GM19328 (cell line): ENCODE measurements around the gene PRF1.
"Not testable (repeated sequence)": the region's sequence is repeated elsewhere in the genome, so short reads cannot be mapped to it uniquely, and the experiment has no call there.

Experiments
- ATAC-seq: cut with Tn5 transposase; IDR thresholded peaks from one replicate; pipeline ENCODE4 v1.9.1; 2021; ENCODE audit warnings: mild to moderate bottlenecking, moderate library complexity; ENCODE audit not compliant: unreplicated experiment

The PRF1 gene

DNA sequence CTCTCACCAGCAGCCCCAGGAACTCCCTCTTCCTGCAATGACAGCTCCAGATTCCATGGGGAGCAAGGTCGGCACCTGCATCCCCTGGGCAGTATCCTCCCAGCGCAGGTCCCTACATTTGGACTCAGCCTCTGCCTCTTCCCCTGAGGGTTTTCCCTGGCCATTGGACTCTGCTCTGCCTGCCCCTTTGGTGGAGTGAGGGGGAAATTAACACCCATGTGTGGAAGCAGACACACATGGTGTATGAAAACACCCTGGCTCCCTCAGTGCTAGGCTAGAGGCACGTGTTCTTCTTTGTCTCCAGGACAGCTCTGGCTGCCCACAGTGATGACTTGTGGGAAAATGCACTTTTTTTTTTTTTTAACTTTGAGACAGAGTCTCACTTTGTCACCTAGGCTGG, 8.4 kb downstream of the PRF1 start:
- ATAC-seq = no peak

DNA sequence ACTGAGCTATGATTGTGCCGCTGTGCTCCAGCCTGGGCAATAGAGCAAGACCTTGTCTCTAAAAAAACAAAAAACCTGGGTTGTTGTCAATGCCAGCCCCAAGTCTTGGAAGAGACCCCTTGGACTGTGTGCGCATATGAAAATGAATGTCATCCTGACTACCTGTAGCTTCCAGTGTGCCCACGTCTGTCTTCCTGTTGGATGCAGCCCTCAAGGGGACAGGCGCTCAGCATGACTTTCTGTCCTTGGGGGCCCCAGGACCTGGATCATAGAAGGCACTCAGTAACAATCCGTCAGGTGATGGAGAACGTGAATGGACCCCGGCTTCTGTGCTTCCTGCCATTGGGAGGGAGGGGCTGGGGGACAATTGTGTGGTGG, 9.0 kb downstream of the PRF1 start:
- no peak for ATAC-seq

DNA sequence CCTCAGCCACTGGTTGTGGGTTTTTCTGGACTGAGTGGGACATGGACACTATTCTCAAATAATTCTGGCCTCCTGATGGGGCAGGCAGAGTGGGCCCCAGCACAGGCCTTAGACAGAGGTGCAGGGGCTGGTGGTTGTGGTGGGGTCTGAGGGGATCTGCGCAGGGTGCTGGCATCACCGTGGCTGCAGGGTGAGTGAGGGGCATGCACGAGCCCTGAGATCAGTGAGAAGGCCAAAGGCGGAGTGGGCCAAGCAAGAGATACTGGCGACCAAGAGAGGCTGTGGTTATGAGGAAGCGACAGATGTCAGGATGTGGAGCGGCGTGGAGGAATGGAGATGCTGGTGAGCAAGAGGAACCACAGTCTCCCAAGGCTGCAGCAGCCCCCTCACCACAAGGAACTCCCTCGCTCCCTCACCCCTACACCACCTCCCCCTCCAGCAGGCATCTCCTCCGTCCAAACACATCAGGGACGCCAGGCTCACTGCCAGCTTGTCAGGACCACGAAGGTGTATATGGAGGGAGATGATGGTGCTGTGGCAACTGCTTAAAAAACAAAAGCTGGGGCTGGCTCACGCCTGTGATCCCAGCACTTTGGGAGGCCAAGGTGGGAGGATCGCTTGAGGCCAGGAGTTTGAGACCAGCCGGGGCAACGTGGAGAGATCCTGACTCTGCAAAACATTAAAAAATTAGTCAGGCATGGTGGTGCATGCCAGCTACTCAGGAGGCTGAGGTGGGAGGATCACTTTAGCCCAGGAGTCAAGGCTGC, 9.6 kb downstream of the PRF1 start:
- ATAC-seq = no peak

DNA sequence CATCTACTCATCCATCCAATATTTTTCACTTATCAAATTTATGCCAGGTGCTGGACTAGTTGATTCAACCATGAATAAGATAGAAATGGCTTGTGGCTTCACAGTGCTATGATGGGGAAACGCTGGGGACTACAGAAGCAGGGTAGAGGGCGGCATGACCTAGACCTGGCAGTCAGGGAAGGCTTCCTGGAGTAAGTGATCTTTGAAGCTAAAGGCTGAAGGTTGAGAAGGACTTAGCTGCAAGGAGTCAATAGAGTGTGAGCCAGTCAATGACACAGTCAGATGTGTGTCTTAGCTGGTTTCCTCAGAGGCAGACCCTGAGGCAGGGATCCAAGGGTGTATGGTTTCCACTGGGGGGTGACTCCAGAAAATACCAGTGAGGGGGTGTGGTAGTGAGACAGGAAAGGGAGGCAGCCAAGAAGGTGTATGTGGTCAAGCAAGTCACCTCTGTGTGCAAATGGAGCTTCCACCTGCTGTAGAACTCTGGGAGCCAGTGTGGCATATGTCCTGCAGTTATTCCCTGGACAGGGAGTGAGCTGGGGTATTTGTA, 10.3 kb downstream of the PRF1 start:
- no peak for ATAC-seq

DNA sequence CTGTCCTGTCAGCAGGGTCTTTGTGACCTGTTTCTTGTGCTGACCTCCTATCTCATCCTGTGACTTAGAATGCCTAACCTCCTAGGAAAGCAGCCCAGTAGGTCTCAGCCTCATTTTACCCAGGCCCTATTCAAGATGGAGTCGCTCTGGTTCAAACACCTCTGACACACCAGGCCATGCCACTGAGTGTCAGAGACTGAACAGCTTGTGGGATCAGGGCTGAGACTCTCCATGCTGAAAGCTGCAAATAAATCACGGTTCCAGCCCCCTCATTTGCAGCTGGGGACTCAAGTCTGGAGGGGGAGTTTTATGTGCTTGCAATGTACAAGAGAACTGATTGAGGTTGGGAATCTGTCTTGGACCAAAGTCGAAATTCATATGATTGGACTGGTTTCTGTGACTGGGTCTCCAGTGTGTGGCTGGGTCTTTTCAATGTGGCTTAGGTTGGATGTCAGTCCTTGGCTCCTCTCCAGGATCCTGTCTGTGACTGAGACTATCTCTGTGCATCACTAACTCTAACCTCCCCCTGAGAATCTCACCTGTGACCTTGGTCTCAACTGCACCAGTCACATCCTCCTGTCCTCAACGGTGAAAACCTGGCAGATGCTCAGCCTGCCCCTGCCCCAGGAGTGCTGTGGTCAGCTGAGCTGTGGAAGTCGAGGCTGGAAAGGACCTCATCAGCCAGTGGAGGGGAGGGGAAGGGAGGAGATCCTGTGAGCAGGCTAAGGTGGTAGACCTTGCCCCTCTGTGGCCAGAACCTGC, 11.7 kb downstream of the PRF1 start:
- ATAC-seq = no peak

DNA sequence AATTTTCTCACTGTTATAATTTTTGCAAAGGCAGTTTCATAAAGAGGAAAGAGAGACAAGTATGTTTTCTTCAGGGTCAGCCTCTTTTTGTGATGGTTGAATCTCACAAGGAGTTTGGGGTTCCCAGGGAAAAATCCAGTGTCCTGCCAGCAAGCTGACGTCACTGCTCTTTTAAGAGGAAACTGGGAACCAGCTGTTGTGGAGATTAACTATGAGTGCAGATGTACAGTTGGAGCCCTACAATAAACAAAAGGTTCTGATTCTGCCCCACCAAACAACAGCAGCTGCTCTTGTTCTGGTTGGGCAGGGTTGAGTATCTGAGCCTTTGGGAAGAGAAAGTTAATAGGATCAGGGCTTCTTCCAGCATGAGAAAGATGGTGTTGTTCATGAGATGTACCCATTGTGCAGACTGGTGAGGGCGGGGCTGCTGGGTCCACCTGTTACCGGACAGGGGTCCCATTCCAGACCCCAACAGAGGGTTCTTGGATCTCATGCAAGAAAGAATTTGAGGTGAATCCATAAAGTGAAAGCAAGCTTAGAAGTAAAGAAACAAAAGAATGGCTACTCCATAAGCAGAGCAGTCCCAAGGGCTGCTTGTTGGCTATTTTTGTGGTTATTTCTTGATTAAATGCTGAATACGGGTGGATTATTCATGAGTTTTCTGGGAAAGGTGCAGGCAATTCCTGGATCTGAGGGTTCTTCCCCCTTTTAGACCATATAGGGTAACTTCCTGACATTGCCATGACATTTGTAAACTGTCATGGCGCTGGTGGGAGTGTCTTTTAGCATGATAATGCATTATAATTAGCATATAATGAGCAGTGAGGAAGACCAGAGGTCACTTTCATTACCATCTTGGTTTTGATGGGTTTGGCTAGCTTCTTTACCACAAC, 12.5 kb downstream of the PRF1 start:
- ATAC-seq = no peak

DNA sequence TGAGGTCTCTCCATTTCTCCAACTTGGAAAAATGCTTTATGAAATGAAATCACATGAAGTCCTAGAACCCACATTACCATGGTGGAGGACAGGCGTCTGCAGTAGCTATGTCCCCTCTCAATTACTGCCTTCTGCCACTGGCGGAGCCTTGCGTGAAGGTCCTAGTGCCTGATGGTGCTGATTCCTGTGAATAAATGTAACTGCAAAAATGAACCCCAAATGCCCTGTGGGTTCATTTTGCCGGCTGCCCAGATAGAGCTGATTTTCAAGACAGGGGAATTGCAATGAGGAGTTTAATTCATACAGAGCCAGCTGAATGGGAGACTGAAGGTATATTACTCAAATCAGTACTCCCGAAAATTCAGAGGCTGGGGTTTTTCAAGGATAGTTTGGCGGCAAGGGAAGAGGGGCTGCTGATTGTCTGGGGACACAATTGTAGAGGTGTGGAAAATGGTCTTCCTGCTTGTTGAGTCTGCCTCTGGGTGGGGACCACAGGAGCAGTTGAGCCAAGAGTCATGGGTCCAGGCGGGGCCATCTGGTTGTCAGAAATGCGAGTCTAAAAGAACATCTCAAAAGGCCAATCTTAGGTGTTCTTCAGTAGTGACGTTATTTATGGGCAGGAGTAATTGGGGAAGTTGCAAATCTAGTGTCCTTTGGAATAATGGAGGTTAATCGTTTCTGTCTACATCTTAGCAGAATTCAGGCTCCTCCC, 13.5 kb downstream of the PRF1 start:
- no peak for ATAC-seq

DNA sequence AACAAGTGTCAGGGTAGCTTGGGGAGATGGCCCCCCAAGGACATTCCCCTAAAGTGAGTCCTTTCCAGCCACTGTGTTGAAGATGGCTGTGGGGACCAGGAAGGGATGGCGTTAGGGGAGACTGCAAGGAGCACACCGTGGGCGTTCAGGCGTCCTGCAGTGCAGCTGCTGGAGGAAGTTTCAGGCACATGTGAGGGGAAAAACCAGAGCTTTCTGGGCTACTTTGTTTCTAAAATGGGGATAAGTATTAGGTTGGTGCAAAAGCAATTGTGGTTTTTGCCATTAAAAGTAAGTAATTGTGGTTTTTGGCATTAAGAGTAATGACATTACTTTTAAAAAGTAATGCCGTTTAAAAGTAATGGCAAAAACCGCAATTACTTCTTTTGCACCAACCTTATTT, 14.3 kb downstream of the PRF1 start:
- ATAC-seq = no peak

DNA sequence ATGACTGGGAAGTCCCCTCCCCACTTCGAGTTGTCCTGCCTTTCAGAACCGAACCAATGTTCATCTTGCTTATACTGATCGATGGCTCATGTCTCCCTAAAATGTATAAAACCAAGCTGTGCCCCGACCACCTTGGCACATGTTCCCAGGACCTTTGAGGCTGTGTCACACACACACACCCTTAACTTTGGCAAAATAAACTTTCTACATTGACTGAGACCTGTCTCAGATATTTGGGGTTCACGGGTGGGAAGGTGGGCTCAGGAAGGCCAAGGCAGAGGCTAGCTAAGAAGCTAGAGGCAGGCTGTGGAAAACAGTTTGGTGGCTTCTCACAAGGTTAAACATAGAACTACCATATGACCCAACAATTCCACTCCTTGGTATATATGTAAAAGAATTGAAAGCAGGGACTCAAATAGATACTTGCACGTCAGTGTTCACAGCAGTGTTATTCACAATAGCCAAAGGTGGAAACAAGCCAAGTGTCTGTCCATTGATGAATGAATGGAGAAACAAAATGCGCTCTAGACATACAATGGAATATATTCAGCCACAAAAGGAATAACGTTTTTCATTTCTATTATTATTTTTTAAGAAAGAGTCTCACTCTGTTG, 15.4 kb downstream of the PRF1 start:
- ATAC-seq = no peak

DNA sequence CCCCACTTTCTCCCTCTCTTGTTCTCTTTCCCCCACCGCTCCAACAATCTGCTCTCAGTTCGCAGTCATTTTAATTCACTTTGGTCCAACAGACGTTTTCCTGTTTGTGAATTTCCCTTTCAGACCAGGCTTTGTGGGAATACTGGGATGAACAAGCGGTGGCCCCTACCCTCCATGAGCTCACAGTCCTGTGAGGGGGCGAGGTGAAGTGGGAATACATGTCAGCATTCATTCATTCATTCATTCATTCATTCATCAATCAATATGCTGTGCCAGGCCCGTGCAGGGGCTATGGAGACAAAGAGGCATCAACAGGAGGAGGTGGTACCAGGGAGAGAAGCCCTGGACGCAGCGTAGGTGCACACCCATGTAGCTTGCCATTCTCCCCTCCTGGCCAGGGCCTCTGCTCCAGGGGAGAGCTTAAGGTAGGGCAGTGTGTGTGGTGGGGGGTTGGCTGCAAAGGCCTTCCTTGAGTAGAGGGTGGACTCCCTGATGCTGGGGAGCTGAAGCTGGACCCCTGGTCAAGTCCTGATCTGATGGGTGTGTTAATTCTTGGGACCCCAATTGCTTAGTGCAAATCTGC, 16.1 kb downstream of the PRF1 start:
- ATAC-seq = no peak

DNA sequence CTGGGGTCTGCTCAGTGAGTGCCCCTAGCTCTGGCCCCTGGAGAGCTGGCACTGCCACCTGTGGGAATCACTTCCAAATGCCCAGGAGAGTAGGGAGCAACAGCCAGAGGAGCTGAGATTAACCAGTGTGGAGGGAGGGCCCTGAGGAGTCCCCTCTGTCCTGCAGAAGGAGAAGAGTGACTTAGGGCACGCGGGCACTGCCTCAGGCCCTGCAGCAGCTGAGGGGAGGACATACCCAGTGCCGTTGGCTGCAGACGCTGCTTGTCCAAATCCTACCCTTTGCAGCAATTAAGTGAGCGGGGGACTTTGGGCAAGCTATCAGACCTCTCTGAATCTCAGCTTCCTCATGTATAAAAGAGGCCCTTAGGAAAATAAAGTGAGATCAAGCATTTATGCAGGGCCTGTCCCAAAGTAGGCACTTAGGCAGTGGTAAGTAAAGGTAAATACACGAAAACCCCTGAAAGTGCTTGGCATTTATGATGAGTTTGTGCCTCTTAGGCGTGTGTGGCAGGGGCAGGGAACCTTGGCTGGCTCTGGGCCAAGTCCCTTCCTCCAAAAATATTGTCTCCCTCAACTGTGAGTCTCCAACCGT, 16.9 kb downstream of the PRF1 start:
- no peak for ATAC-seq

DNA sequence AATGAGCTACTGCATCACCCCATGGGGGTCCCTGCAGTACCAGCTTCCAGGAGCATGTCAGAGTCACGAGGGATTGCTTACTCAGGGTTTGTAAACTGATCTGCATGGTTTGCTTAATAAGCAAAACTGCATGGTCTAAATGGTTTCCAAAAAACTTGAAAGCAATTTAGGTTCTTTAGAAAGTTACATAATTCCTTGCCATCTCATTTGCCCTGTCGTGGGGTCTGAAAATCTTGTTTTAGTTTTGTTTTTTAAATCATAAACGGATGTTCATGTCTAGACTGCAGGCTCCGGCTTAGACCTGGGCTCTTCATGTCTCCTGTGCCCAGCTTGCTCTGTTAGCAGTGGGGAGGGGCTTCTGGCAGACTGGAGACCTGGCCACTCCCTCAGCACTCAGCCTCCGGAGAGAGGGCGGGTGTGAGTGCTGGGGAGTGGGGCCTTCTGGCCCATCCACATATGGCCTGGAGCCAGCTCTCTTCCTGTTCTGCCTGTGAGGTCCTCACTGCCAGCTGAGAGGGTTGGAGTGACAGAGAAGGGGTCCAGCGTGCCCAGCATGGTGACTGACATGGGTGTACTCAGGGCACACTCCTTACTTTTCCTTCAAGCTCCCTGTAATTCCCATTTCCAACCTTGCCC, 17.5 kb downstream of the PRF1 start:
- ATAC-seq = no peak

DNA sequence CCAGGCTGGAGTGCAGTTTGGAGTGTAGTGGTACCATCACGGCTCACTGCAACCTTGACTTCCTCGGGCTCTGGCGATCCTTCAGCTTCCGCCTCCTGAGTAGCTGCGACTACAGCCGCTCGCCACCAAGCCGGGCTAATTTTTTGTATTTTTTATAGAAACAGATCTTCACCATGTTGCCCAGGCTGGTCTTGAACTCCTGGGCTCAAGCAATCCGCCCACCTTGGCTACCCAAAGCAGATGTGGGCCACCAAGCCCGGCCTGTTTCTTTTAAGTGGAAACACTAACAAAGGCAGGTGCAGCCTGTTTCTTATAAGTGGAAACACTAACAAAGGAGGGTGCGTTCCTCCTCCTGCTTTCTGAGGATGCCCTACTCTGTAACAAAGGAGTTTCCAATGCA, 18.2 kb downstream of the PRF1 start:
- no peak for ATAC-seq

DNA sequence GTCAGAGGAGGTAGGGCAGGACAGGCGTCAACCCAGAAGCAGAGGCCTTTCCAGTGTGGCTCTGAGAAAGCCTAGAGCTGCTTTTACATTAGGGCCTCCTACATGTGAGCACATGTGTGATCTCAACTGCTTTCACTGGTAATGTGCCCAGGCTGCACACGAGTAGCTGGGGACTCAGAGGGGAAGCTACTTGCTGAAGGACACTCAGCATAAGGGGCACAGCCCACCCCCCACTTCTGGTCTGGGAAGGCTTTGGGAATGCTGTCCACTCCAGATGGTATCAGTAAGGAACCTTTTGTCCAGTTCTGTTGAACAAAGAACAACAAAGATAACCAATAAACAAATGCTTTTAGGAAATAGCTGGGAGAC, 18.9 kb downstream of the PRF1 start:
- no peak for ATAC-seq

DNA sequence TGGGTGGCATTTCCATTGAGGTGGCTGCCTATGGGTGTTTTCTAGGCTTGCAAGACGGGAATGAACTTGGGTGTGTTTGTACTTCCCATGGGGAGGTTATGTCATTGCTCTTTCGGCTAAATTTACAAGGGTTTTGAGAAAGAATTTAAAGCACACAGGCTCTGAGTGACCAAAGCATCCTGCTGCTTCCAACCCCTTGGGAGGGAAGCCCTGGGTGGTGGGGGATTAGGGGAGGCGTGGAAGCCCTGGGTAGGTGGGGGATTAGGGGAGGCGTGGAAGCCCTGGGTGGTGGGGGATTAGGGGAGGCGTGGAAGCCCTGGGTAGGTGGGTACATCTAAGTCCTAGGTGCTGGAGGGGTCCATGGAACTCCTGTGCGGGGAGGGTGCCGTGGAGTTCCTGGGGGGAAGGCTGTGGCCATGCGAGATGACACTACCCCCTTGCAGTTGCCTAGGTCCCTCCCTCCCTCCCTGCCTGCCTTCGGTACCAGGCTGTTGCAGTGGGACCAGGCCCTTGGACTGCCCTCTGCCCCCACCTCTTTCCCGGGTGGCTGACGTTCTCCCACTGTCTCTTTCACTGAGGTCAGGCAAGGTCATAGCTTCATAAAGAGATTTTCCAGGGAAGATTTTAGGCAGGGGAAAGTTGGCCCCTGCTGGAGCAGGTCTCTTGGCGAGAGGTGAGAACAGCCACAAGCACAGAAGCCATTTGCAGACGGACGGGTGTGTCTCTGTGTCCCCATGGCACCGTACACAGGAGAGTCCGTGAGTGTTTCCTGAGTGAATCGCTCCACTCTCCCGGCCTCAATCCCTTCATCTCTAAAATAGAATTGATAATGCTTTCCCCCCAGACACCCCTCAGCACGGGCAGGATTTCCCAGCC, 19.5 kb downstream of the PRF1 start:
- no peak for ATAC-seq

DNA sequence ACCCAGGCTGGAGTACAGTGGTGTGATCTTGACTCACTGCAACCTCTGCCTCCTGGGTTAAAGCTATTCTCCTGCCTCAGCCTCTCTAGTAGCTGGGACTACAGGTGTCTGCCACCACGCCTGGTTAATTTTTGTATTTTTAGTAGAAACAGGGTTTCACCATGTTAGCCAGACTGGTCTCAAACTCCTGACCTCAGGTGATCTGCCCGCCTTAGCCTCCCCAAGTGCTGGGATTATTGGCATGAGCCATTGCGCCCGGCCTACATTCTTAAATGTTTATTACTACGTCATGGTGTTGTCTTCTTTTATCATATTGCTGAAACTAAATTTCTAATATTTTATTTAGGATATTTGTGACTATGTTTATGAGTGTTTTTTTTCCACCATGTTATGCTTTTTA, 21.4 kb downstream of the PRF1 start:
- ATAC-seq = not testable (repeated sequence)

DNA sequence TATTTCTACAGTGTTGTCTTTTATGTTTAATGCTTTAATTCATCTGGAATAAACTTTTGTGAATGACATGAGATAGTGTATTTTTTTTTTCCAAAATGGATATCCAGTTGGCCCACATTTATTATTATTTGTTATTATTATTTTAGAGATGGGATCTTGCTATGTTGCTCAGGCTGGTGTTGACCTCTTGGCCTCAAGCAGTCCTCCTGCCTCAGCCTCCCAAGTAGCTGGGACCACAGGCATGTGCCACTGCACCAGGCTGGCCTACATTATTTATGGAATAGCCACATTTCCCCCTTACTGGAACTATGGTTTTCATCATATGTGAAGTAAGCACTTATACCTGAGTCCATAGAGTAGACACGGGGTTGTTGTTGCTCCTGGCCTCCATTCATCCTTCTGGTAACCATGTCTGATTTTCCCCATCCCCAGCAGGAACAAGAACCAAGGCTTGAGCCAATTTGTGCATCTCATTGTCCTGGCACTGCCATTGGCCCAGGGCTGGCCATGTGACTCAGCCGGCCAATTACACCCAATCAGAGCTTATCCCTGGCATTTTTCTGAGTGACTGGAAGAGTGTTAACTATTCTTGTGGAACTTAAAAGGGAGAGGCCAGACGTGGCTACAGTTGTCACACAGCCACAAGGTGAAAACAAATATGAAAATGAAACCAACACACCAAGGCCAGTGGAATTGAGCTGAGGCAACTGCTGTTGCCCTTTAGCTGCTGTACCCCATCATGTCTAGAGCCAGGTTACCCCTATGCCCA, 23.1 kb downstream of the PRF1 start:
- ATAC-seq = no peak
